SK-N-SH (cell line): ENCODE results near the gene ST6GALNAC2. TPM values are rescaled to one million over a fixed set of nuclear protein-coding genes. Genes with fewer than 3 reads are reported as not detected.

Experiments
- CTCF ChIA-PET: fragments of 300-600, 350-600 bp; formaldehyde crosslinking; extraction: SDS; loops from one replicate; lab custom pipeline; 2021; lab: Yijun Ruan, JAX
- POLR2A ChIA-PET: fragments of 350-600 bp; sonication (Branson Sonifier 250); formaldehyde crosslinking; extraction: SDS; loops from one replicate; lab custom pipeline; 2020; ENCODE audit warnings: antibody characterized with exemption, inconsistent platforms; lab: Yijun Ruan, JAX
- DNase-seq: peaks from one replicate; pipeline ENCODE4 v3.0.0; 2012
- H2AFZ ChIP-seq: fragments of 200-600 bp; sonication (generic); 2 replicates; pipeline ENCODE4 v1.8.1; 2016; ENCODE audit warnings: antibody characterized with exemption, mild to moderate bottlenecking, low read depth
- H3F3A ChIP-seq: fragments of 200-600 bp; sonication (generic); replicated peaks from 2 replicates; pipeline ENCODE3; 2016; ENCODE audit warnings: antibody characterized with exemption, mild to moderate bottlenecking; ENCODE audit not compliant: insufficient read depth
- H3K27ac ChIP-seq, 2 experiments: fragments of 200-500 bp in 1 of 2; fragments of 200-600 bp in 1 of 2; sonication (Bioruptor generic) in 1 of 2; sonication (generic), shearing (Covaris generic) in 1 of 2; 2 replicates each; pipeline versions ENCODE4 v1.5.1 to v1.6.1; 2014 to 2016; ENCODE audit warnings: low read depth in 2 of 2, inconsistent platforms in 1 of 2, low read length in 1 of 2, mild to moderate bottlenecking in 1 of 2, mixed read lengths in 1 of 2
- H3K27me3 ChIP-seq: fragments of 200-600 bp; sonication (generic), shearing (Covaris generic); 2 replicates; pipeline ENCODE4 v1.6.1; 2016; ENCODE audit warnings: mixed run types; ENCODE audit not compliant: insufficient read depth
- H3K36me3 ChIP-seq, 2 experiments: fragments of 200-500 bp in 1 of 2; fragments of 200-600 bp in 1 of 2; sonication (Bioruptor generic) in 1 of 2; sonication (generic) in 1 of 2; replicated peaks in 1 of 2; 2 replicates each; pipeline versions ENCODE3 to v1.5.1; 2014 to 2016; ENCODE audit warnings: low read length in 1 of 2, mild to moderate bottlenecking in 1 of 2; ENCODE audit not compliant: insufficient read depth in 2 of 2, control insufficient read depth in 1 of 2
- H3K4me1 ChIP-seq, 2 experiments: fragments of 200-500 bp in 1 of 2; fragments of 200-600 bp in 1 of 2; sonication (Bioruptor generic) in 1 of 2; sonication (generic), shearing (Covaris generic) in 1 of 2; 2 replicates each; pipeline versions ENCODE4 v1.5.1 to v1.6.1; 2014 to 2016; ENCODE audit warnings: low read depth in 1 of 2, low read length in 1 of 2, mixed run types in 1 of 2; ENCODE audit not compliant: insufficient read depth in 2 of 2, control insufficient read depth in 1 of 2
- H3K4me2 ChIP-seq: fragments of 200-600 bp; sonication (generic), shearing (Covaris generic); 2 replicates; pipeline ENCODE4 v1.6.1; 2017; ENCODE audit warnings: mixed run types
- H3K4me3 ChIP-seq, 2 experiments: fragments of 200-500 bp in 1 of 2; fragments of 200-600 bp in 1 of 2; sonication (Bioruptor generic) in 1 of 2; sonication (generic), shearing (Covaris generic) in 1 of 2; 2 replicates each; pipeline versions ENCODE4 v1.5.1 to v1.8.1; 2014 to 2016; ENCODE audit warnings: low read depth in 2 of 2, inconsistent platforms in 1 of 2, low read length in 1 of 2, mild to moderate bottlenecking in 1 of 2, mixed read lengths in 1 of 2, moderate library complexity in 1 of 2
- H3K79me2 ChIP-seq: fragments of 200-600 bp; sonication (generic); 2 replicates; pipeline ENCODE4 v1.8.1; 2017; ENCODE audit warnings: mild to moderate bottlenecking; ENCODE audit not compliant: insufficient read depth
- H3K9ac ChIP-seq: fragments of 200-600 bp; sonication (generic); 2 replicates; pipeline ENCODE4 v1.6.1; 2017; ENCODE audit warnings: mixed run types
- H3K9me2 ChIP-seq: fragments of 200-600 bp; sonication (generic); 2 replicates; pipeline ENCODE4 v1.6.1; 2017; ENCODE audit warnings: mixed run types
- H3K9me3 ChIP-seq: fragments of 200-600 bp; sonication (generic); 2 replicates; pipeline ENCODE4 v1.6.1; 2017; ENCODE audit warnings: mixed run types, mild to moderate bottlenecking, moderate library complexity
- H4K20me1 ChIP-seq: fragments of 200-600 bp; sonication (generic); 2 replicates; pipeline ENCODE4 v1.6.1; 2017; ENCODE audit warnings: mild to moderate bottlenecking, mixed run types; ENCODE audit not compliant: insufficient read depth
- CHD2 ChIP-seq: fragments of 150-350 bp; IDR thresholded peaks from 2 replicates; pipeline ENCODE4 v1.6.1; 2018; ENCODE audit warnings: low read length; ENCODE audit not compliant: partially characterized antibody
- ELF1 ChIP-seq: IDR thresholded peaks from 2 replicates; pipeline ENCODE4 v1.4.0; 2012
- EP300 ChIP-seq, 2 experiments: IDR thresholded peaks; 2 replicates each; pipeline versions ENCODE4 v1.4.0 to v1.6.1; 2012; ENCODE audit warnings: borderline replicate concordance in 1 of 2, low read depth in 1 of 2, low read length in 1 of 2
- FOSL2 ChIP-seq: IDR thresholded peaks from 2 replicates; pipeline ENCODE4 v1.4.0; 2012; ENCODE audit warnings: low read depth, mild to moderate bottlenecking, moderate library complexity, borderline replicate concordance
- FOXJ3 ChIP-seq: sonication (generic); formaldehyde crosslinking; IDR thresholded peaks from 2 replicates; pipeline ENCODE4 v1.5.1; 2020; ENCODE audit warnings: mild to moderate bottlenecking, missing genetic modification reagents
- GABPA ChIP-seq: IDR thresholded peaks from 2 replicates; pipeline ENCODE4 v1.4.0; 2012; ENCODE audit warnings: low read depth, mild to moderate bottlenecking
- GATA2 ChIP-seq: sonication (generic); formaldehyde crosslinking; IDR thresholded peaks from 2 replicates; pipeline ENCODE4 v1.5.0; 2020; ENCODE audit warnings: mild to moderate bottlenecking, missing genetic modification reagents
- JUND ChIP-seq: IDR thresholded peaks from 2 replicates; pipeline ENCODE4 v1.4.0; 2012
- MXI1 ChIP-seq: IDR thresholded peaks from 2 replicates; pipeline ENCODE4 v1.6.1; 2012; ENCODE audit warnings: mild to moderate bottlenecking, low read depth, low read length, improper control_type of control experiment
- NFIC ChIP-seq: IDR thresholded peaks from 2 replicates; pipeline ENCODE4 v1.4.0; 2012; ENCODE audit warnings: borderline replicate concordance
- PBX3 ChIP-seq: IDR thresholded peaks from 2 replicates; pipeline ENCODE4; 2012
- REST ChIP-seq: IDR thresholded peaks from 2 replicates; pipeline ENCODE4 v1.6.1; 2012; ENCODE audit warnings: mild to moderate bottlenecking, low read depth, low read length, moderate library complexity
- SIN3A ChIP-seq: IDR thresholded peaks from 2 replicates; pipeline ENCODE4 v1.6.1; 2012; ENCODE audit warnings: low read depth, mild to moderate bottlenecking, low read length, moderate library complexity, borderline replicate concordance
- USF1 ChIP-seq: IDR thresholded peaks from 2 replicates; pipeline ENCODE4 v1.4.0; 2012; ENCODE audit warnings: low read depth, borderline replicate concordance
- ZBTB33 ChIP-seq: IDR thresholded peaks from 2 replicates; pipeline ENCODE4 v1.4.0; 2012; ENCODE audit warnings: low read depth, borderline replicate concordance
- WGBS: methylation state at CpG from one replicate; pipeline ENCODE4 v1.1.6; 2017; ENCODE audit warnings: low lambda C conversion rate; 5-methylcytosine and 5-hydroxymethylcytosine counted together
- polyA plus RNA-seq, 3 experiments: library from polyadenylated mRNA; depleted of rRNA; stranded (reverse); fragments of >200 nt; gene quantifications; 2 replicates each; pipeline ENCODE4 v1.2.3, GENCODE V29; 2012

ST6GALNAC2 gene
- polyA plus RNA-seq, 1 of the 3 experiments (the other 2 are of a cell fraction), result 0.94 TPM

GRCh38 chr17:76598004-76598439 lies 12.4 kb upstream of the ST6GALNAC2 start (continued):
- TF ChIP-seq REST (no peak), GABPA (no peak)

GRCh38 chr17:76597156-76598003 lies 11.7 kb upstream of the ST6GALNAC2 start:
- CTCF ChIA-PET, result interaction anchor here (0.7 to 10.4 kb wide), 9 partner anchors 12 to 212 kb away, joined by 3 to 78 read pairs (median 4); partner anchors contain the start of gene ST6GALNAC2
- 86% methylated on average over 12 of the region's 12 CpGs for WGBS
- POLR2A ChIA-PET, result no interaction called here

GRCh38 chr17:76594690-76595089 lies 9.0 kb upstream of the ST6GALNAC2 start:
- no peak overlapping the region for H3K27ac ChIP-seq
- DNase-seq, result no peak
- no peaks in the 10 kb centered on the region for H4K20me1 ChIP-seq
- TF ChIP-seq SIN3A (no peak), USF1 (no peak), NFIC (no peak), GATA2 (CRISPR knock-in tag) (no peak), EP300 (IDR thresholded peaks at IDR 0.05; ENCODE audit: borderline replicate concordance in 1 of 2, low read depth in 1 of 2, low read length in 1 of 2) (no peak), CHD2 (no peak), JUND (no peak), FOXJ3 (CRISPR knock-in tag) (no peak), FOSL2 (no peak), ELF1 (no peak), ZBTB33 (no peak)

More at GRCh38 chr17:76597156-76598003, 11.7 kb upstream of the ST6GALNAC2 start:
- DNase-seq, result no peak
- H3K36me3 ChIP-seq, result no peaks in the 10 kb centered on the region
- H3K9ac ChIP-seq, result no peak overlapping the region
- no peaks in the 10 kb centered on the region for H3K9me3 ChIP-seq
- peaks cover 3% of the 10 kb centered on the region for H3F3A ChIP-seq
- peaks cover 0 to 6% of the 10 kb centered on the region in 2 experiments; a peak in 2 of 4 replicates for H3K4me1 ChIP-seq
- no peak overlapping the region for H3K27ac ChIP-seq
- no peaks in the 10 kb centered on the region for H4K20me1 ChIP-seq
- TF ChIP-seq ELF1, result no peak
- no peak for TF ChIP-seq MXI1
- TF ChIP-seq PBX3, result no peak
- no peak for TF ChIP-seq GATA2 (CRISPR knock-in tag)
- no peak for TF ChIP-seq NFIC
- H3K27me3 ChIP-seq, result no peaks in the 10 kb centered on the region
- no peak overlapping the region for H3K4me2 ChIP-seq
- no peaks in the 10 kb centered on the region for H3K9me2 ChIP-seq
- H3K4me3 ChIP-seq, result no peak overlapping the region
- H3K79me2 ChIP-seq, result no peaks in the 10 kb centered on the region
- H2AFZ ChIP-seq, result no peak overlapping the region

More at GRCh38 chr17:76594690-76595089, 9.0 kb upstream of the ST6GALNAC2 start:
- Histone ChIP-seq H3K27me3 (no peaks in the 10 kb centered on the region), H3K36me3 (no peaks in the 10 kb centered on the region), H3K9me2 (no peaks in the 10 kb centered on the region), H3K9ac (no peak overlapping the region), H3K9me3 (no peaks in the 10 kb centered on the region), H3F3A (no peaks in the 10 kb centered on the region), H3K4me2 (no peak overlapping the region), H3K79me2 (no peaks in the 10 kb centered on the region), H2AFZ (no peak overlapping the region), H3K4me3 (no peak overlapping the region), H3K4me1 (no peaks in the 10 kb centered on the region; a peak in 1 of 4 replicates)
- ChIA-PET CTCF (interaction anchor here (0.9 to 10.4 kb wide), 8 partner anchors 9 to 120 kb away, joined by 3 to 78 read pairs (median 4); partner anchors contain the start of gene ST6GALNAC2), POLR2A (no interaction called here)
- WGBS, result 84% methylated on average over 3 of the region's 3 CpGs
